Lower leg skin (tissue), 3 donors: ENCODE results near the gene RERE.

Experiments
- CTCF ChIP-seq, 3 donors: fragments of 450-650 bp; IDR thresholded peaks; one replicate each; pipeline ENCODE4 v1.5.1; 2016; ENCODE audit warnings: antibody characterized with exemption in 3 of 3, mild to moderate bottlenecking in 3 of 3, moderate library complexity in 2 of 3
- POLR2A ChIP-seq, 2 donors: fragments of 450-650 bp; IDR thresholded peaks; one replicate each; pipeline ENCODE4 v1.6.1; 2016 to 2017; ENCODE audit warnings: antibody characterized with exemption in 2 of 2, mild to moderate bottlenecking in 1 of 2, moderate library complexity in 1 of 2

- TF ChIP-seq CTCF (IDR thresholded peaks at IDR 0.05) = no peak
- no peak for TF ChIP-seq POLR2A (IDR thresholded peaks at IDR 0.05)
Measured at GRCh38 chr1:8717148-8717547, 100.3 kb downstream of the RERE start.
